GM21515 (cell line): ENCODE data around the gene MYOZ3.

ENCODE experiments used
- ATAC-seq: cut with Tn5 transposase; IDR thresholded peaks from one replicate; pipeline ENCODE4 v1.9.1; 2021; ENCODE audit not compliant: unreplicated experiment

Gene MYOZ3

DNA sequence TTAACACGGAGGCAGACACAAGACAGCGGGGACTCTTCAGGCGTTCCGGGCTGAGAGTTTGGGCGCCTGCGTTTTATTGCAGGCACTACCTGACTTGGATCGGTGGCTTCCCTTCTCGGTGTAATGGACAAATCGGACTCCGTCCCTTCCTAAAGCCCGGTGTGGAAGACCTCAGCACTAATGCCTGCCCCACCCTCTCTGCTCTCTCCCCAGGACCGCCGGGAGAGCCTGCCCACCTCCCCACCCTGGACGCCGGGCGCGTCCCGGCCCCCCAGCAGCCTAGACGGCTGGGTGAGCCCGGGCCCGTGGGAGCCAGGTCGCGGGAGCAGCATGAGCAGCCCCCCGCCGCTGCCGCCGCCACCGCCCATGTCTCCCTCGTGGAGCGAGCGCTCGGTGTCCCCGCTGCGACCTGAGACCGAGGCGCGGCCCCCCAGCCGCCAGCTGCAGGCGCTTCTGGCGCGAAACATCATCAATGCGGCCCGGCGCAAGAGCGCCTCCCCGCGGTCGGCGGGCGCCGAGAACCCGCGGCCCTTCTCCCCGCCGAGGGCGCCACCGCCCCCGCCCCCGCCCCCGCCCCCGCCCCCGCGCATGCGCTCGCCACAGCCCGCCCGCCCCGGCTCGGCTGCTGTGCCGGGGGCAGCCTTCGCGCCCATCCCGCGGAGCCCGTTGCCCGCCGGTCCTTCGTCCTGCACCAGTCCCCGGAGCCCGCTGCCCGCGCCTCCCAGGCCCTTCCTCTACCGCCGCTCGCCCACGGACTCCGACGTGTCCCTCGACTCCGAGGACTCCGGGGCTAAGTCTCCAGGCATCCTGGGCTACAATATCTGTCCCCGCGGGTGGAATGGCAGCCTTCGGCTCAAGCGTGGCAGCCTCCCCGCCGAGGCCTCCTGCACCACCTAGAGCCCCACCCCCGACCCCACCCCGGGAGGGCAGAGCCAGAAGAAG lies 4.6 kb upstream of the MYOZ3 start:
- peak; percentile 65 for ATAC-seq

DNA sequence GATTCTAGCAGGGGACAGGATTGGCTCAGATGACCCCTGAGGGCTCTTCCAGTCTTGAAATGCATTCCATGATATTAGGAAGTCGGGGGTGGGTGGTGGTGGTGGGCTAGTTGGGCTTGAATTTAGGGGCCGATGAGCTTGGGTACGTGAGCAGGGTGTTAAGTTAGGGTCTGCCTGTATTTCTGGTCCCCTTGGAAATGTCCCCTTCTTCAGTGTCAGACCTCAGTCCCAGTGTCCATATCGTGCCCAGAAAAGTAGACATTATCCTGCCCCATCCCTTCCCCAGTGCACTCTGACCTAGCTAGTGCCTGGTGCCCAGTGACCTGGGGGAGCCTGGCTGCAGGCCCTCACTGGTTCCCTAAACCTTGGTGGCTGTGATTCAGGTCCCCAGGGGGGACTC lies 2.9 kb upstream of the MYOZ3 start:
- no peak for ATAC-seq

DNA sequence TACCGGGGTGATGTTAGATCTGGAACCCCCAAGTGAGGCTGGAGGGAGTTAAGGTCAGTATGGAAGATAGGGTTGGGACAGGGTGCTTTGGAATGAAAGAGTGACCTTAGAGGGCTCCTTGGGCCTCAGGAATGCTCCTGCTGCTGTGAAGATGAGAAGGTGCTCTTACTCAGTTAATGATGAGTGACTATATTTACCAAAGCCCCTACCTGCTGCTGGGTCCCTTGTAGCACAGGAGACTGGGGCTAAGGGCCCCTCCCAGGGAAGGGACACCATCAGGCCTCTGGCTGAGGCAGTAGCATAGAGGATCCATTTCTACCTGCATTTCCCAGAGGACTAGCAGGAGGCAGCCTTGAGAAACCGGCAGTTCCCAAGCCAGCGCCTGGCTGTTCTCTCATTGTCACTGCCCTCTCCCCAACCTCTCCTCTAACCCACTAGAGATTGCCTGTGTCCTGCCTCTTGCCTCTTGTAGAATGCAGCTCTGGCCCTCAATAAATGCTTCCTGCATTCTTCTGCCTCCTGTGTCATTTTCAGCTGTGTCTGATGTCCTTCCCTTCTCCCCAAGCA lies 2.3 kb upstream of the MYOZ3 start:
- ATAC-seq = no peak

DNA sequence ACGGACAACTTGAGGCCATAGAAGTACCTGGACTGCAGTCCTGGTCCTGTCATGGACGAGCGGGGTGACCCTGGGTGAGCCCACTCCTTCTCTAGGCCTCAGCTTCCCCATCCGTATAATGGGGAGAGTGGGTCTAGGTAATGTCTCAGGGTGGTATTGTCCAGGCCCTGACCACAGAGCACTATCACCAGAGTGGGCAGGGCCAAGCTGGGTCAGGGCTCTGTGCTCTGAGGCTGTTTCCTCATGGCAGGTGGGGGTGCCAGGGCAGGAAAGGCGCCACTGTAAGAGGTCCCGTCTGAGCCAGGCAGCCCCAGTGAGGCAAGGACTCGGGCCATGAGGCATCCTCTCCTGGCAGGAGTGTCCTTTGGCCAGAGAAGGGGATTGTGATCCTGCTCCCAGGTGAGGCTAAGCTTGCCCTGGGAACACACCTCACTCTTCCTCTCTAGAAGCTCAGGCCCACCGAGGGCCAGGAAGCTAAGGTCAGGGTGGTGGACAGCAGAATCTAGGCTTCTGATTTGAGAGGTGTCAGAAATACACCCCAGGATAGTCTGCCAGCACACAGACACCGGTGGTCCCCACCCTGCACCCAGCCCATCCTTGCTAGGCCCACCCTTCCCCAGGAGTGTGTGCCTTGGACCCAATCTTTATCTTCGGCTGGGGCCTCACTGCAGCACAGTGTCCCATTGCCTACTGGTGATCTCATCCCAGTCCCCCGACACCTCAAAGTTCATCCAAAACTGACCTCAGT lies 1.5 kb upstream of the MYOZ3 start:
- ATAC-seq = no peak

DNA sequence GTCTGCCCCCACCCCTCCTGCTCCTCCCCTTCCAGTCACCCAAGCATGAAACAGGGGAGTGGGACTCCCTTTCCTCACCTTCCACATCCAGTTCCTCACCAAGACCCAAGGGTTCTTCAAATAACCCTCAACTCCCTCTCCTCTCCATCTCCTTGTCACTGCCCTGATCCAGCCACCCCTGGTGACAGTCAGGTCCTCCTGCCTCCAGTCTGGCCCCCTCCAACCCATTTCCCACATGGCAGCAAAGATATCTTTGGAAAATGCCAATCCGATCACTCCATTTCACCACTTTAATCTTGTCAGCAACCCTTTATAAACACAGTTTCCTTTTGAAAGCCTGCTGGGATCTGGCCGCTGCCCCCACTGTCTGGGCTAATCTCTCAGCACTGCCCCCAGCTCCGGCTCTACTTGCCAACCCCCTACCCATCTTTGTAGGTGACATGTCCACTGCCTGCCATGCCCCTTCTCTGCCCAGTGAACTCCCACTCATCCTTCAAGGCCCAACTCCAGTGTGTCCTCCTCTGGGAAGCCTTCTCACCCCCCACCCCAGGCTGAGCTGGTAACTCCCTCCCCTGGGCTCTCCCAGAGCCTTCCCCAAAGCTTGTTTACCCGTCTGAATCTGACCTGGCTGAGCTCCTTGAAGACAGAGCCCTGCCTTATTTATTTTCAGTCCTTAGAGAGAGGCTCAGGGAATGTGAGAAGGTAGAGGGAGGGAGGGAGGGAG lies 781 bp upstream of the MYOZ3 start:
- no peak for ATAC-seq

DNA sequence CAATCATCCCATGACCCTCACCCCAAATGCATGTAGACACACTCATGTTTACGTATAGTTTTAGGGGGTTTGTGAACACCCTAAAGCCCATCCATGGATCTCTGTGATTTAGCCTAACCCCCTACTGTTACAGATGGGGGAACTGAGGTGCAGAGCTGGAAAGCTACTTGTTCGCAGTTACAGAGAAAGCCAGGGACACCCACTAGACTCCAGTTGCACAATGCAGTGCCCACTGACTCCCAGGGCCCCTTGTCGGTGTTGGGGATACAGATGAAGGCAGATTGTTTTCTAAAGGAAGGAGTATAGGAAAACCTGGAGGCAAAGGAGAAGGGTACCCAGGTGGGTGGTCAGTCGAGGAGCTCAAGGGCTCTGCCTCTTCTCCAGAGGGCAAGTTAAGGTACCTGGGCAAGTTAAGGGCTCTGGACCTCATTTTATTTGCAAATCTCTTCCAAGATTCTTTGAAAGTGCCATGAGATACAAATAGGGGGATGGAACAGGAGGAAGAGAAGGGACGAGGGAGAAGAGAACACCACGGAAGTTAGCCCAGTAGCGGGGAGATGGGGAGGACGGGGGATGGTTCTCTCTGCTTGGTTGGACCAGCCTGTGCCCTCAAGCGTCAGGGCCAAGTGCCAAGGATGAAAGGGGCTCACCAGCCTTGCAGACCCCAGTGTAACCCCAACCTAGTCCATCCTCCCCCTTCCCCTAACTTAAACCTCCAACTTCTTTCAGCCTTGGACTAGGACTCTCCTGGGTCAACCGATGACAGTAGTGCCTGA lies 958 bp downstream of the MYOZ3 start:
- ATAC-seq = no peak

DNA sequence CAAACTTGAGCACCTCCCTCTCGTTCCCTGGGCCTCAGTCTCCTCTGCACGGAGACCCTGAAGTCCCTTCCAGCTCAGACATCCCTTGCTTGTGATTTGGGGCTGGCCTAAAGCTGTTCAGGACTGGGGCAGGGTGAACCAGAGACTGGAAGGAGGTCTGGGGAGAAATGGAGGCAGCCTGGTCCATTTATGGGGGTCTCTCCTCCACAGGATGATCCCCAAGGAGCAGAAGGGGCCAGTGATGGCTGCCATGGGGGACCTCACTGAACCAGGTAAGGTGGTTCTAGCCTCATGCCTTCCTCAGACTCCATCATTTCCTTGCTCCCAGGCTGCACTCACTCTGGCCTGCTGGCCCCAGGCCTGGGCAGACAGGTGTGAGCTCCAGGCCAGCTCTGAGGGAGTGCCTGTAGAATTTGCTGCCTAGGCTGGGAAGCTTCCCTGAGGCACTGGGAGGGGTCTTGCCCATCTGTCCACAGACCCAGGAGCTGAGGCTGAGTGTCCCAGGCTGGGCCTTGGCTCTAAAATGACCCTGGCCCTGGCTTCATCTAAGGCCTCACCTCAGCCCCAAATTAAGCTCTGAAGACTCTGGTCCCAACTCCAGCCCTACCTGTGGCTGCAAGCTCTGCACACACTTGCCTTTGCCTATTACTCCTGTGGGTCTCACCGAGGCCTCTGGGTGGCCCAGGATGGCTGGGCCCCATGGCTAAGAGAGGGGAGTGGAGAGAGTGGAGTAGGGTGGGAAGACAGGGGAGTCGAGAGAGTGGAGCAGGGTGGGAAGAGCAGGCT lies 1.9 kb downstream of the MYOZ3 start:
- ATAC-seq = no peak

DNA sequence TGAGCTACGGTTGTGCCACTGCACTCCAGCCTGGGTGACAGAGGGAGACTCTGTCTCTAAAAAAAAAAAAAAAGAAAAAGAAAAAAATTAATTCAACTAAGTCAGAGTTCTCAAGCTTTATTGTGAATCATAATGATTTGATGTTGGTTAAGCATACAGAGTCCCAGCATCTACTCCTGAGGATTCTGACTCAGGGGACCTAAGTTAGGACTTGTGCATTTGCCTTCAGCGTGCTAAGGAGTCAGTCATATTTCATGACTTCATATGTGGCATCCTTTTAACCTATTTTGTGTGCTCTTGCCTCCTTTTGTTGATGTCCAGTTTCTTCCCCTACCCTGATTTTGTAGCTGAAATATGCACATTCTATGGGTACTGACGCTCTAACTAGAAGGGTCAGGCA lies 2.9 kb downstream of the MYOZ3 start:
- no peak for ATAC-seq

DNA sequence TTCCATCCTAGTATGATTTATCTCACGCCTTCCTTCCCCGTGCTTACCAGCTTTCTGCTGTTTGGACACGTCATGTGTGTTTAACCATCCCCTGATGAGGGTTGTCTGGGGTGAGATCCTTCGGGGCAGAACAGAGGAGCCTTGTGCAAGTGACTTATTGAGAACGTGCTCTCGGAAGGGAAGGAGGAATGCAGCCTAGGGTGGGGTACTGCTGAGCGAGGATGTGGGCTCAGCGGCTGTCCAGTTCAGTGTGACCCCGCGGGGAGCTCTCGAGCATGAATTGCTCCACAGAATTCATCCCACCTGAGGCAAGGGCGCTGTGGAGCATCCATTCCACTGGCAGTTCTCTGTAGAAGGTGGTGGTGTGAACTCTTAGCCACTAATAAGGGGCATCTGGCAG lies 4.0 kb downstream of the MYOZ3 start:
- no peak for ATAC-seq

DNA sequence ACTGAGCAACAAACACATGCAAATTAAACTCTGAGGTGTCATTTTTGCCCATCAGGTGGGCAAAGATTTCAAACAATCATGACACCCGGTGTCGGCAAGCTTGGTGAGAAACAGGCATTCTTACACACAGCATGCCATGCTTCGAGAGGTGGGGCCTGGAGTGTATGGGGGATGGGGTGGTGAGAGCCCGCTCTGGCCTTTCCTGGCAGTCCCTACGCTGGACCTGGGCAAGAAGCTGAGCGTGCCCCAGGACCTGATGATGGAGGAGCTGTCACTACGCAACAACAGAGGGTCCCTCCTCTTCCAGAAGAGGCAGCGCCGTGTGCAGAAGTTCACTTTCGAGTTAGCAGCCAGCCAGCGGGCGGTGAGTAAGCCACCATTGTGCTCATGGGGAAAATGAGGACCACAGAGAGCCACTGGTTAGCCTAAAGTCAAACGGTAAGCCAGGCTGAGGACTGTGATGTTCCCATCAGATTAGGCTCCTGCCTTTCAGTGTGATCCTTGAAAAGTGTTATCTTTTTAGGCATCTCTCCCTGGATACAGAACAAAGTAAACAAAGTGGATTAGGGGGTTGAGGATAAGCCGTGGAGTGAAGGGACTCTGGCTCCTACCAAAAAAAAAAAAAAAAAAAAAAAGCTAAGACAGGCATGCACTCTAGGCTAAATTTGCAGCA lies 9.4 kb downstream of the MYOZ3 start:
- no peak for ATAC-seq

DNA sequence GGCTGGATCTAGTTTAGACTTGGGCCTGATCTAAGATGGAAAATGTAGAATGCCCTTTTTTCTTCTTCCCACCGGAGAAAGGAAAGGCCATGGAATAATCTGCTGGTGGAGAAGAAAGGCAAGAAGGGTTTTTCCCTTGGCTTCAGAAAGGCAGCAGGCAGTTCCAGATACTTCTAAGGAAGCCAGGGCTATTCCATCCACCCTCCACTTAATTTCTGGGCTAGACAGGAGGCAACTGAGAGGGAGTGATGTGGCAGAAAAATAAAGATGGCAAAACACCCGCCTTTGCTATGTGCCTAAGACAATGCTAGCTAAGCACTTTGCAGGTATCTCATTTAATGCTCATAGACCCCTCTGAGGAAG lies 9.9 kb downstream of the MYOZ3 start:
- ATAC-seq = no peak

DNA sequence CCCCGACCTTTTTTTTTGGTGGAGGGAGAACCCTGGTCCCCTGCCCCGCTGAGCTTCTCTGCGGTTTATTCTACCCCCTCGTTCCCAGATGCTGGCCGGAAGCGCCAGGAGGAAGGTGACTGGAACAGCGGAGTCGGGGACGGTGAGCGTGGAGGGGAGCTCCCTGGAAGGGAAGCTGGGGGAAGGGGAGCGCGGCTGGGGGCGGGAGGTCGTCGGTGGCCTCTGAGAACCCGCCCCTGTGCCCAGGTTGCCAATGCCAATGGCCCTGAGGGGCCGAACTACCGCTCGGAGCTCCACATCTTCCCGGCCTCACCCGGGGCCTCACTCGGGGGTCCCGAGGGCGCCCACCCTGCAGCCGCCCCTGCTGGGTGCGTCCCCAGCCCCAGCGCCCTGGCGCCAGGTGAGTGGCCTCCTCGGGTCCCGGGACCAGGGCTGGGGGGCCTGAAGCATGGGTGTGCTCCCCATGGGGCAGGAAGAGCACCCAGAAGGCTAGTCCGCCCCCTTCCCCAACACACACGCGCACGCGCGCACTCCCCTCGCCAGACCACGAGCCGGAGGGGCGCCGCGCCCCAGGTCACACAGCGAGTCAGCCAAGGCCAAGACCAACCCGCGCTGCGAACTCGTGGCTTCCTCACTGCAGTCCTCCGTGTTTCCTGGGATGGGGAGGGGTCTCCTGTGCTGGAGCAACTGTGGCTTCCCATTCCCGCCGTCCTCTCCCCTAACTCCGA lies 10.6 kb downstream of the MYOZ3 start:
- no peak for ATAC-seq

DNA sequence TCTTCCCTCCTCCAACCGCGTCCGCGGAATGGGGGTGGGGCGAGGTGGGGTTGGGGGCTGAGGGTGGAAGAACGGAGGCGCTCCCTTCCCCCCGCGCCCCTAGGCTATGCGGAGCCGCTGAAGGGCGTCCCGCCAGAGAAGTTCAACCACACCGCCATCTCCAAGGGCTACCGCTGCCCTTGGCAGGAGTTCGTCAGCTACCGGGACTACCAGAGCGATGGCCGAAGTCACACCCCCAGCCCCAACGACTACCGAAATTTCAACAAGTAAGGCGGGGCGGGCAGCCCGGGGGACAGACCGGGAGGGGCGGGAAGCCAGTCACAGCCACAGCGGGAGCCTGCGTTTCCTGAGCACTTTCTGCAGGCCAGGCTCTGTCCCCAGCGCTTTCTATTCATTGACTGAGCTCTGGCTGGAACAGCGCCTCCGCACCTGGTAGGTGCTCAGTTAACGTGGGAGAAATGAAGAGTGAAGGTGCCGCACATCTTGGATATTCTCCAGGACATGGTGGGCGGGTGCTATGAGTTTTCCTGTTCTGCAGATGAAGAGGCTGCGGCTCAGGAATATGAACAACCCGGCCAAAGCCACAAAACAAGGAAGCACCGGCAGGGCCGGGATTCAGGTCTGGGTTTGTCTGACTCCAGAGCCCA lies 11.3 kb downstream of the MYOZ3 start:
- no peak for ATAC-seq

DNA sequence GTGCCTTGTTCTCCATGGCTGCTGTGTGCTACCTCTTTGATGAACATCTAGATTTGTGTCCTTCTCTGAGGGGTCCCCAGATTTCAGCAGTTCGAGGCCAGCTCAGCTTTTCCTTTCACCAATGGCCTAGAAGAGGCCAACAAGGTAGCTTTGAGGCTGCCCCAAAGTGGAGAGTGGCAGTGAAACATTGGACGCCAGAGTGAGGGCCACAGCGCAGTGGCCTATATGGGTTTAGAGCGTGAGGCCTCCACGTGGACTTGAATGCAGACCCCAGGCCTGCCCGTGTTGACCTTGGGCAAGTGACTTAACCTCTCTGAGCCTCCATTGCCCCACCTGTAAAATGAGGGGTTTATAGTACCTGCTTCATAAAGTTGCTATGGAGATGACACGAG lies 11.8 kb downstream of the MYOZ3 start:
- ATAC-seq = no peak

DNA sequence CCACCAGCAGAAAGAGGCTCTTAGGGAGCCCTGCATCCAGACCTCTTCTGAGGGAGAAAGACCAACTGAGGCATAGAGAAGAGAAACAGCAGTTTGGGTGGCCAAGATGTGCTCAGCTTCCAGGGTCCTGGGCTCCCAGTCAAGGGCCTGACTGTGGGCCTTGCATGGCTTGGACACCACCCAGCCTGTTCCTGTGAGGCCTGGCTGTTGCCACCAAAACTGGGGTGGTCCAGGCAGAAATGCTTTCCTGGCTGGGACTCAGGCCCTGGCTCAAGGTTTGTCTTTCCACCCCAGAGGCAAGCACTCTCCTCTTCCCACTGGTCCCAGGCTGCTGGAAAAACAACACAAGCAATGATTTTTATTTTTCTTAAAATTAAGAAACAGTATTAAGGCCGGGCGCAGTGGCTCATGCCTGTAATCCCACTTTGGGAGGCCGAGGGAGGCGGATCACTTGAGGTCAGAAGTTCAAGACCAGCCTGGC lies 13.3 kb downstream of the MYOZ3 start:
- no peak for ATAC-seq

DNA sequence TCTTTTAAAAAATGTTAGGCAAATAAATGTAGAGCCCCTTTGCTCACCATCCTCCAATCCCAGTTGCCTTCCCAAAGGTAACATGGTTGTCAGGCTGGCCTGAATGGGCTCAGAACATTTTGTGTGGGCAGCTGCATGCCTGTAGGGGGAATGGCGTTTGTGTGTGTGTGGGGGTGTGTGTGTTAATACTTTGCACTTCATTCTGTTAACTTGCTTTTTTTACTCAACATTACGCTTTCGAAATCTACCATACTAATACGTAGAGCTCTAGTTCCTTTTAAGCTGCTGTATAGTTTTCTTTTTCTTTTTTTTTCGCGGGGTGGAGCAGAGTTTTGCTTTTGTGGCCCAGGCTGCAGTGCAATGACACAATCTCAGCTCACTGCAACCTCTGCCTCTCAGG lies 14.0 kb downstream of the MYOZ3 start:
- ATAC-seq = no peak

DNA sequence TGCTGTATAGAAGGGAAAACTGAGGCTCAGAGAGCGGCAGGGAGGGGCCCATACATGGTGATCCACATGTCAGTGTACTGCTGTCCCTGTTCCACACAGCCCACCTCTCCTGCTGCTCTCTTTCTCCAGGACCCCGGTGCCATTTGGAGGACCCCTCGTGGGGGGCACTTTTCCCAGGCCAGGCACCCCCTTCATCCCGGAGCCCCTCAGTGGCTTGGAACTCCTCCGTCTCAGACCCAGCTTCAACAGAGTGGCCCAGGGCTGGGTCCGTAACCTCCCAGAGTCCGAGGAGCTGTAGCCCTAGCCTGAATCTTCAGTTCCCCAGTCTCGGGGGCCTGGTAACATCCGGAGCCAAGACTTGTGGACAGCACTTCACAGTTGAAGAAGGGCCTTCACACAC lies 15.5 kb downstream of the MYOZ3 start:
- ATAC-seq = no peak

DNA sequence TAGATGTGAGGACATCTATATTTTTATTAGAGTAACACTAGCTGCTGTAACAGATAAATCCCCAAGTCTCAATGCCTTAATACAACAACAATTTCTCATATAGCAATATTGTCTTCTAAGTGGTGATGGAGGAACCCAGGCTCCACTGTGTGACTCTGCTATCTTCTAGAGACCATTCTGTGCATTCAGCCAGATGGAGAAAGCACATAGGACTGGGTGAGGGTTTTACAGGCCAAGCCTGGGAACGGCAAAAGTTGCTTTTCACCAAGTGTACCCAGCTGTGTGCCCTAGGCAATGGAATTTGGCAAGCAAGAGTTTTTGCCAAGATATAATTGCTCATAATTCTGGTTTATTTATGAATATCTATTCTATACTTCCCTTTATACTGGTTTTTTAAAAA lies 28.1 kb downstream of the MYOZ3 start:
- no peak for ATAC-seq
